ENCODE results near the gene TMEM59L.

DNA sequence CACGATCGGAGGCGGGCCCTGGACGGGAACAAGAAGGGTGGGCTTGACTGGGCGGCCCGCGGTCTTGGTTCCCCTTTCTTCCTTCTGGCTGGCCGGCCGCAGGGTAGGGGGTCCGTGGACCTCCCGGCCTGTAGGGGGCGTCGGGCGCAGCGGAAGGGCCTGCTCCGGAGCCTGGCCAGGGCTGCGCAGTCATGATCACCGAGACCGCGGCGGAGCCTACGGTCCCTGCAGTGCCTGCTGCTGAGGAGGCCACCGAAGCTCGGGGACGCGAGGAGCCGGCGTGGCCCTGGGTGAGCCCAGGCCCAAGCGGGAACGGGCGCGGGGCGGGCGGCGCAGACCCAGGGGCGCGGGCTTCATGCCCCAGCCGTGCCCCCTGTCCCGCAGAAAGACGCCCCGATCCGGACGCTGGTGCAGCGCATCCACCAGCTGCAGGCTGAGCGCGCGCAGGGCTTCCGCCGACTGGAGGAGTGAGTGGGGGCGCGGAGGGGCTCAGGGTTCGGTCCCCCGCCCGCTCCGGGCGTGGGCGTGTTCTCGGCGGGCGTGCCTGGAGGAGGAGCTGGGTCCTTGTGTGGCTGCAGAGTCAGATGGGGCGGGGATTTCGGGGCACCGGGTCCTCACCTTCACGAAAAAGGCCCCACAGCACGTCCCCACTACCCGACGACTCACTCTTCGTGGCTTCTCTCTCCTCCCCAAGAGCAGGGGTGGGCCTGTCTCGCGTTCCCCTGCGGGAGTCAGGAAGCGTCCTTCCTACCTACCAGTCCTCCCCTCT lies 23.9 kb upstream of the TMEM59L start, which contains the start of gene REX1BD:
- TF ChIP-seq, protein P1, sequence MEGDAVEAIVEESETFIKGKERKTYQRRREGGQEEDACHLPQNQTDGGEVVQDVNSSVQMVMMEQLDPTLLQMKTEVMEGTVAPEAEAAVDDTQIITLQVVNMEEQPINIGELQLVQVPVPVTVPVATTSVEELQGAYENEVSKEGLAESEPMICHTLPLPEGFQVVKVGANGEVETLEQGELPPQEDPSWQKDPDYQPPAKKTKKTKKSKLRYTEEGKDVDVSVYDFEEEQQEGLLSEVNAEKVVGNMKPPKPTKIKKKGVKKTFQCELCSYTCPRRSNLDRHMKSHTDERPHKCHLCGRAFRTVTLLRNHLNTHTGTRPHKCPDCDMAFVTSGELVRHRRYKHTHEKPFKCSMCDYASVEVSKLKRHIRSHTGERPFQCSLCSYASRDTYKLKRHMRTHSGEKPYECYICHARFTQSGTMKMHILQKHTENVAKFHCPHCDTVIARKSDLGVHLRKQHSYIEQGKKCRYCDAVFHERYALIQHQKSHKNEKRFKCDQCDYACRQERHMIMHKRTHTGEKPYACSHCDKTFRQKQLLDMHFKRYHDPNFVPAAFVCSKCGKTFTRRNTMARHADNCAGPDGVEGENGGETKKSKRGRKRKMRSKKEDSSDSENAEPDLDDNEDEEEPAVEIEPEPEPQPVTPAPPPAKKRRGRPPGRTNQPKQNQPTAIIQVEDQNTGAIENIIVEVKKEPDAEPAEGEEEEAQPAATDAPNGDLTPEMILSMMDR (IDR thresholded peaks at IDR 0.05): peak; percentile 82 to 88 (median 85)
- no peak for TF ChIP-seq POLR2A (IDR thresholded peaks at IDR 0.05)
